ENCODE measurements around the gene OTUD5. TPM values are rescaled to one million over a fixed set of nuclear protein-coding genes. Genes with fewer than 3 reads are reported as not detected.

OTUD5 gene
- total RNA-seq, 1 donor from 2014 or later, result 50.2 TPM

DNA sequence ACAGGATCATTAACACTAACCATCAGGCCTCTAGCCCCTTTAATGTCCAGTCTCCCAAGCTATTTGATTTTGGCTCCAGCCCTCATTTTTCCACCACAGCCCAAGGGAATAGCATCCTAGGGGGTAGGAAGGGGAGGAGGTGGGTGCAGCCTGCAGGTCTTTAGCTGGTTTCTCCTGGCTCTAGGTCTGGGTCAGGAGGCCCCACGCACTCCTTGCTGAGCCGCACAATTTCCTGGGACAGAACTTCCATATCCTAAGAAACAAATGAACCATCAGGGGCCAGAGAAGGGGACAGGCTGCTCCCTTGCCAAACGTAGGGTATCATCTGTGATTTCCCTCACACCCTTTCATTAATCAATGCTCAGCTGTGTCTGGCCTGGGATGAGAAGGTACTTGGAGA lies 16.6 kb upstream of the OTUD5 start:
- intact Hi-C loops (cut with micrococcal nuclease), result no loop called here

DNA sequence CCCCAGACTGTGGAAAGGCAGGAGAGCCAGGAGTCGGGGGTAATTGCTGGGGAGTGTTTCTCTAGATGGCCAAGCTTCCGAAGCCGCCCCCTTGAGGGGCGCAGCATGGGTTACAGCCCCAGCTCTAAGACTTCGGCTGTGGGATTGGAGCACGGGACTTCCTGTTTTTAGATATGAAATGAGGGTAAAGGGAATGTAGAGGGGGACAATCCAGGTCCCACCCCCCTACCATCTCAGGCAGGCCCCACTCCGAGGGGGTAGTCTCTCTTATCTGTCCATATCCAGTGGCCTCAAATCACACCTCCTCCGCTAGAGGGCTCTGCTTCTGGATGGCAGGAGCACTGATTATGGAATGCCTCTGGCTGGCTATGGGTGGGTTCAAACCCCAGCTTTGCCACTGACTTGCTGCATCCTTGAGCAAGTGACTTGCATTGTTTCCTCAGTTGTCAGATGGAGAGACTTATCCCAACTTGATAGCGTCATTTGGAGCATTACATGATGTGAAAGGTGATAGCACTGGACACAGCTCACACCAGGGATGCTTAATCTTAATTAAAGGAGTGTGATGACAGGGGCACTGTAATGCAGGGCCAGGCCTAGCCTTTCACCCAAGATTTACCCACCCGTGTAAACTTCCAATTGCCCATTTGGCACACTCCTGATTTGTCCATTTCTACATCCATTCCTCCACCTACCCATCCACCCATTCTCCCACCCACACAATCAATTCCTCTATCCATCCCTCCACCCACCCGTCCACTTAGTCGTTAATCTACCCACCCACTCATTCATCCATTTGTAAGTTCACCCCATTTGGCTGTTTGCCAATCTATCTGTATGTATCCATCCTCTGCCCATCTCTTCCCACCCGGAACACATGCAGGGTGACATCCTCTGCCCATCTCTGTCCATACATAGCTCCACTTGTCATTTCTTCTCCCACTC lies 15.1 kb upstream of the OTUD5 start:
- intact Hi-C loops (cut with micrococcal nuclease), result loop anchor here (2.0 kb wide), 1 partner anchor 70 kb away; the partner anchor contains the start of gene TFE3

DNA sequence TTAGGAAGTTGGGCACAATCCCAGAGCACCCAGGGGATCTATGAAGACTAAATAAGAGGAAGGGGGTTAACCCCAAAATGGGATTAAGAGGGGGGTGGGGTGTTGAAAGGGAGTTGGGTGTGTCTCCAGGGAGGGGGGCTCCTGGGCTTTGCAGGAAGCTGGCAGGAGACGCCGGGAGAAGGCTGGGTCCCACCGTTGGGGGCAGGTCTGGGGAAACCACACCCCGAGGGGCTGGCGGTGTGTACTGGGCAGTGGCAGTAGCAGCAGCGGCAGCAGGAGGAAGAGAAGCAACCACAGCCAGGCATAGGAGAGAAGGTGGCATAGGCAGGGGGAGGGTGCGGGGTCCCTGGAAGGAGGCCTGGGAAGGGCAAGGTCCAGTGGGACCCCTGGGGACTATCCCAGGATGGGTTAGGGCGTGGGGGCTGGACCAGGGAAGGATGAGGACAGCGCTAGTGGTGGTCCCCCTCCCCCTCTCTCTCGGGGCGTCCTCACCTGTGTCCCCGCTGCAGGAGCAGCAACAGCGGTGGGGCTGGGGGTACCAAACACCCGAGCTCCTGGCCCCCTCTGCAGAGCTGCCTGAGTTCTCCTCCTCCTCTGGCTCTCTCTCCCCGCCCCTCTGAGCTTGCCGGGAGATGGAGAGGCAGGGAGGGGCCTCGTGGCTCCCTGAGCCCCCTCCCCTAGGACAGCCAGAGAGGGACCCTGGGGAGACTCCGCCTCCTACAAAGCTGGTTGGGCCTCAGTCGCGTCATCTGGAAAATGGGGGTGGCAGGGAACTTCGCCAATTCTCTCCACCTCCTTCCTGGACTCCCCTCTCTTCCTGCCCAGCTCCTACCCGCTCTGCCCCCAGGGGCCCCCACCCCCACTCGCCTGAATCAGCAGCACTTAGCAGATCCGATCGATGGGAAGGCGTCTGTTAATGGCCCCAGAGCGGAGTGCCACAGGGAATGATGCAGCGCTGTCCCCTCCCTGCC lies 14.1 kb upstream of the OTUD5 start, which contains the start of gene KCND1:
Gene KCND1, minus strand, starts transcription at position 596 of the 971 bp plus-strand sequence. CDS start 1,573 bp downstream, outside the sequence.
- intact Hi-C loops (cut with micrococcal nuclease), result loop anchor here (2.0 kb wide), 1 partner anchor 71 kb away; the partner anchor contains the start of gene TFE3

GRCh38 chrX:48969471-48969870 lies 12.1 kb upstream of the OTUD5 start:
- intact Hi-C loops (cut with micrococcal nuclease), result no loop called here

DNA sequence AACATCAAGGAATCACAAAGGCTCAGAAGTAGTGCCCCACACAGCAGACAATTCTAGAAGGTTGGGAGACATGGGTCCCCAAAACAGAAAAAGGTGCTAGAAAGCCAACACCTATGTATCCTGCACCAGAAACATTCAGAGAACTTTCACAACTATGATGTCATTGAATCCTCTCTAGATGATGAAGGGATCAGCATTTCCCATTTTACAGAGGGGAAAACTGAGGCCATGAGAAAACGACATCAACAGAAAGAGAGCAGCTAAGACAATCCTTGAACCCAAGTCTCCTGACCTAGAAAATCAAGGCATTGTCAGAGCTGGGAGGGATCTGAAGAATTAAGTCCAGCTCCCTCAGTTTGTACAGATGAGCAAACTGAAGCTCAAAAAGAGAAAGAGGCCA lies 11.0 kb upstream of the OTUD5 start:
- intact Hi-C loops (cut with micrococcal nuclease), result no loop called here

GRCh38 chrX:48966796-48967579 lies 9.6 kb upstream of the OTUD5 start:
- intact Hi-C loops (cut with micrococcal nuclease), result no loop called here

DNA sequence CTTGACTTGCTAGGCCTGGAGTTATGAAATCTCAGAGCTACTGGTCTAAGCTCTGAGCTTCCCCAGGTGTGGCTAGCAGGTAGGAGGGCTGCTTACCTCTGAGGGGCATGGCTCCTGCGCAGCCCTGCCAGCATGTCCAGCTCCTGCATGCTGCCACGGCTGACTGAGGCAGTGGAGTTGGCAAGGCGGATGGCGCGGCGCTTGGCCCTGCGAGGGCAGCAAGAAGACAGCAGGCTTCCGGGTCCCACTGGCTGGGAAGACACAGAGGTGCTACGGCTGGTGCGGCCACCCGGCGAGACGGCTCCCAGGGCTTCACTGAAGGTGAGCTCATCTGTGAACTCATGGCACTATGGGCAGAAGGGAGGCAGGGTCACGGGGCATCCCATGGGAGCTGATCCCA lies 8.6 kb upstream of the OTUD5 start:
- intact Hi-C loops (cut with micrococcal nuclease), result no loop called here

- intact Hi-C loops (cut with micrococcal nuclease), result no loop called here
Measured at GRCh38 chrX:48961585-48962091, 4.2 kb upstream of the OTUD5 start.

GRCh38 chrX:48960291-48960690 lies 2.9 kb upstream of the OTUD5 start:
- intact Hi-C loops (cut with micrococcal nuclease), result no loop called here

- intact Hi-C loops (cut with micrococcal nuclease), result loop anchor here (1.0 to 10.0 kb wide), 8 partner anchors 39 to 481 kb away; partner anchors contain the start of genes FTSJ1, GRIPAP1, PIM2 and PRAF2
Measured at GRCh38 chrX:48958635-48959094, 1.3 kb upstream of the OTUD5 start.

GRCh38 chrX:48957827-48958634 lies 624 bp upstream of the OTUD5 start:
- intact Hi-C loops (cut with micrococcal nuclease), result loop anchor here (1.0 to 10.0 kb wide), 8 partner anchors 39 to 481 kb away; partner anchors contain the start of genes FTSJ1, GRIPAP1, PIM2 and PRAF2

DNA sequence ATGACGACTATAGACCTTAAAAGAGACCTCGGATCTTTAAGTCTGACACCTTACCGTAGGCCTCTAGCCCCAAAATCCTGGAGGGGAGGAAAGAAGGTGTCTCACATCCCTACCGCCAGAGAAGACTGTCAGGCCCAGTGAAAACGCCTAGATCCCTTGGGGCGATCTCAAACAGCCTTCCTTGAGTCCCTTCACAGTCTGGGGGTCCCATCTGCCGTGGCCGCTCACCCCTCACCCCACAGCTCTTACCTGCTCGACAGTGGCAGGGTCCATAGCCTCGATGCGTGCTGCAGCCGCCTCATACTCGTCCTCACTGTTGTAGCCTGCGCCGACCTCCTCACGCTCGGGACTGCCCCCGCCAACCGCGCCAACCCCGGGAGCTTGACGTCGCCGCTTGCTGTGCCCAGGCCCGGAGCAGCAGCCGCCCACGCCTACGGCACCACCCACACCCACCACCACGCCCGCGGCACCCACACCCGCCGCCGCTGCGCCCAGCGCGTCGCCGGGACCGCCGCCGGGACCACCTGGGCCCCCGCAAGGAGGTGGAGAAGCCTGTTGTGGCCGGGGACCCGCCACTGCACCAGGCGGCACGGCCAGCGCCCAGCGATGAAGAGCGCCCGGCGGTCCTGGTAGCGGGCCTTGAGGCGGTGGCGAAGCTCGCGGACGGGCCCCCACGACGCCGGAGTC lies 536 bp downstream of the OTUD5 start:
- intact Hi-C loops (cut with micrococcal nuclease), result loop anchor here (5.0 to 10.0 kb wide), 2 partner anchors 118 to 480 kb away; partner anchors contain the start of genes FTSJ1, PRAF2 and WDR45

GRCh38 chrX:48948589-48948988 lies 8.8 kb downstream of the OTUD5 start:
- intact Hi-C loops (cut with micrococcal nuclease), result loop anchor here (5.0 kb wide), 1 partner anchor 251 kb away; the partner anchor contains the start of gene SUV39H1

GRCh38 chrX:48945517-48946348 lies 11.7 kb downstream of the OTUD5 start:
- intact Hi-C loops (cut with micrococcal nuclease), result loop anchor here (1.0 to 5.0 kb wide), 3 partner anchors 28 to 248 kb away; partner anchors contain the start of gene SUV39H1

GRCh38 chrX:48942895-48943294 lies 14.5 kb downstream of the OTUD5 start:
- intact Hi-C loops (cut with micrococcal nuclease), result no loop called here

DNA sequence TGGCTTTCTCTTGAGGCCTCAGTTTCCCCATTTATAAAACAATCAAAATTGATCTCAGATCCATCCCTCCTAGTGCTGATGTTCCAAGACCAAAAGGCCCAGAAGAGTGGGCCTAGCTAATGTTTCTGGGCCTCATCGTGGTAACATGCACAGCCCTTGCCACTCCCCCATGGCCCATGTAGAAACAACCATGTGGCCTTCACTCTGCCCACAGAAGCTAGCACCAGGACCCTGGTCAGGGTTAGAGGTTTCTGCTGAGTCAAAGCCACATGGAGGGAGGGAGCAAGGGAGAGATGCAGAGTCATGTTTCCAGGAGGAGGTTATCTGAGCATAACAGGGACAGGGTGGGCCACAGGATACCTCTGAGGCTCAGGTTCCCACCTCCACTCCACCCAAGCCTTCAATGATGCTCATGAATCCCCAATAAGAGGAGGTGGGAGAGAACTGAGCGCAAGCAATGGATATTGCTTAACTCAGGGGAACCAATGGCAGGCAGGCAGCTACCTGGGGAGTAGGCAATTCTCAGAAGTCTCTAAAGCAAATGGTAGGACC lies 16.9 kb downstream of the OTUD5 start:
- intact Hi-C loops (cut with micrococcal nuclease), result no loop called here
